Gastrocnemius medialis (tissue), 4 donors: ENCODE data around the gene SRSF2.

ENCODE experiments used
- POLR2A ChIP-seq, 2 donors: fragments of 450-650 bp; IDR thresholded peaks; one replicate each; pipeline ENCODE4 v1.6.1; 2017; ENCODE audit warnings: antibody characterized with exemption in 2 of 2, mild to moderate bottlenecking in 2 of 2, moderate library complexity in 2 of 2
- TF ChIP-seq, protein P1 (sequence below), 5 experiments: fragments of 450-650 bp in 3 of 5; fragments of 200-600 bp in 2 of 5; sonication (generic) in 2 of 5; IDR thresholded peaks in 4 of 5; conservative IDR thresholded peaks in 1 of 5; 1 replicate in 4 of 5; 2 replicates in 1 of 5; pipeline ENCODE4 v1.5.1; 2016 to 2019; ENCODE audit warnings: antibody characterized with exemption in 5 of 5, mild to moderate bottlenecking in 3 of 5, moderate library complexity in 3 of 5

DNA sequence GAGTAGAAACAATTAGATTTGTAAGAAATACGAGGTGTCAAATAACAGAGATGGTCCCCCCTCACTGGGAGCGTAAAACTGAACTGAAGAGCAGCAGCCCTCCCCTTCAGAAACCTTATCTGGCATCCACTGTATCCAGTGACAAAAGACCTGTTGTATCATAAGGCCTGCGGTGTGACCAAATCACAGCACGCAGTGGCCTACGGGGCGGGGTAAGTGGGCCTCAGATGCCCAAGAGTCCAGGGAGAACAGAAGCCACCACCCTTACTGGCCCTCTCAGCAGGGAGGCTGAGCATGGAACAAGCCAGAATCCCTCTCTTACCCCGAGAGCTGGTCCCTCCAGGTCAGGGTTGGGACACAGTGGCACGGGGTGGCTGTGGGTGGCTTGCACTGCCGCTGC lies 16.2 kb downstream of the SRSF2 start:
- no peak for TF ChIP-seq POLR2A (IDR thresholded peaks at IDR 0.05)
- TF ChIP-seq, protein P1, sequence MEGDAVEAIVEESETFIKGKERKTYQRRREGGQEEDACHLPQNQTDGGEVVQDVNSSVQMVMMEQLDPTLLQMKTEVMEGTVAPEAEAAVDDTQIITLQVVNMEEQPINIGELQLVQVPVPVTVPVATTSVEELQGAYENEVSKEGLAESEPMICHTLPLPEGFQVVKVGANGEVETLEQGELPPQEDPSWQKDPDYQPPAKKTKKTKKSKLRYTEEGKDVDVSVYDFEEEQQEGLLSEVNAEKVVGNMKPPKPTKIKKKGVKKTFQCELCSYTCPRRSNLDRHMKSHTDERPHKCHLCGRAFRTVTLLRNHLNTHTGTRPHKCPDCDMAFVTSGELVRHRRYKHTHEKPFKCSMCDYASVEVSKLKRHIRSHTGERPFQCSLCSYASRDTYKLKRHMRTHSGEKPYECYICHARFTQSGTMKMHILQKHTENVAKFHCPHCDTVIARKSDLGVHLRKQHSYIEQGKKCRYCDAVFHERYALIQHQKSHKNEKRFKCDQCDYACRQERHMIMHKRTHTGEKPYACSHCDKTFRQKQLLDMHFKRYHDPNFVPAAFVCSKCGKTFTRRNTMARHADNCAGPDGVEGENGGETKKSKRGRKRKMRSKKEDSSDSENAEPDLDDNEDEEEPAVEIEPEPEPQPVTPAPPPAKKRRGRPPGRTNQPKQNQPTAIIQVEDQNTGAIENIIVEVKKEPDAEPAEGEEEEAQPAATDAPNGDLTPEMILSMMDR (IDR thresholded peaks at IDR 0.05 in 4 of 5, conservative IDR thresholded peaks at IDR 0.05 in 1 of 5) = no peak
